Measurements from ENCODE around the gene WNK2. TPM values are rescaled to one million over a fixed set of nuclear protein-coding genes. Genes with fewer than 3 reads are reported as not detected.
"Not testable (repeated sequence)": the region's sequence is repeated elsewhere in the genome, so short reads cannot be mapped to it uniquely, and the experiment has no call there.

Gene WNK2
- total RNA-seq, 1 donor from 2014 or later, result 3.7 TPM

DNA sequence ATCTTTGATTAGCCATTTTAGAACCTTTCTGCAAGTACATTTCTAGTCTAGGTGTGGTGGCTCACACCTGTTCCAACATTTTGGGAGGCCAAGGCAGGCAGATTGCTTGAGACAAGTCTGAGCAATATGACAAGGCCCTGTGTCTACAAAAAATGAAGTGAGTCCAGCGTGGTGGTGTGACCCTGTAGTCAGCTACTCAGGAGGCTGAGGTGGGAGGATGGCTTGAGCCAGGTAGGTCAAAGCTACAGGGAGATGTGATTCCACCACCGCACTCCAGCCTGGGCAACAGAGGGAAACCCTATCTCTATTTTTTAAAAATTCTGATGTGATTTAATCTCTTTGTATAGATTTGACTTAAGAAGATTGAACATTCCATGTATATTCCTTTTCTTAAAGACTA lies 171.9 kb downstream of the WNK2 start:
- DNase-seq (ENCODE audit: low spot score) (no peak), ATAC-seq (no peak)

DNA sequence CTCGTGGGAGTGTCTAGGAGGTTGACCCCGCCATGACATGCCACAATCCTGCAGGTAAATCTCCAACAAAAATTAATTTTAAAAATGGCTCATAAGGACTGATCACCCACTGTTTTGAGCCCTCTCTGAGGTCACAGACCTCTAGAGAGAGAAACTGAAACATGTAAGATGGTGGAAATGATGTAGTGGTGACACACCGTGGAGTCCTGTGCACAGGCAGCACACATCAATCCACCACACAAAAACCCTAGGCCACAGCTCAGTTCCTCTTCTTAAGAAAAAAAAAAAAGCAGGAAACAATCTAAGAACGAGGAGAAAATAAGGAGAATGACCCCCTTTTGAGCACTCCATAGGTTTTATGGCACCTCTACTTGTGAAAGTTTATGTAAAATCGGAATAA lies 173.7 kb downstream of the WNK2 start:
- ATAC-seq (no peak), DNase-seq (ENCODE audit: low spot score) (no peak)

DNA sequence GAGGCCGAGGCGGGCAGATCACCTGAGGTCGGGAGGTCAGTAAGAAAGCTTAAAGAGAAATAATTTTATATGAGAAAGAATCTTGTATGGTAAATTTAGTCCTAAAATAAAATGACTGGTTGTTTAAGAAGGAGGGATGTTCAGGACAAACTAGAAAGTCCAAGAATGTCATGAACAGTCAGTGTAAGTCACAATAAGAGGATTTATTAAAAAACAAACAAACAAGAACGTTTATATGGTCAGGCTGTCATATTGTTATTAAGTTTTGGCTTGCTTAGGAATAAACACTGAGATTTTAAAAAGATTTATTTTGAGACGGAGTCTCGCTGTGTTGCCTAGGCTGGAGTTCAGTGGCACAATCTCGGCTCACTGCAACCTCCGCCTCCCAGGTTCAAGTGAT lies 176.0 kb downstream of the WNK2 start:
- not testable (repeated sequence) for DNase-seq (ENCODE audit: low spot score); ATAC-seq

DNA sequence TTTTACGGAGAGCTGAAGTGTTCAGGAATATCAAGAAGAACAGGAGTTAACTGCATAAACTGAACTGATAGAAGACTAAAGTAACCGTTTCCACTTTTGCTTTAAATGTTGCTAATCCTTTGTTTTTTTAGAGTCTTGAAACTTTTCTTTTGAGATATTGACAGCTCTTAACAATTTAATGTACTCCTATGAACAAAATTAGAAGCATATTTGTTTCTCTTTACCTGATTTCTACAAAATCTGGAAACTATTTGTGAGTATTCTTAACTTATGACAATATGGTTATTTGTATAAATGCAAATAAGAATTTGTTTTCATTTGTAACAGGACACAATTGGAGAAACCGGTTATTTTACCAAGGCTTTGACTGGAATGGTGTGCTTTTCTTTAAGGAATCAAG lies 178.1 kb downstream of the WNK2 start:
- DNase-seq (ENCODE audit: low spot score) (no peak), ATAC-seq (no peak)

DNA sequence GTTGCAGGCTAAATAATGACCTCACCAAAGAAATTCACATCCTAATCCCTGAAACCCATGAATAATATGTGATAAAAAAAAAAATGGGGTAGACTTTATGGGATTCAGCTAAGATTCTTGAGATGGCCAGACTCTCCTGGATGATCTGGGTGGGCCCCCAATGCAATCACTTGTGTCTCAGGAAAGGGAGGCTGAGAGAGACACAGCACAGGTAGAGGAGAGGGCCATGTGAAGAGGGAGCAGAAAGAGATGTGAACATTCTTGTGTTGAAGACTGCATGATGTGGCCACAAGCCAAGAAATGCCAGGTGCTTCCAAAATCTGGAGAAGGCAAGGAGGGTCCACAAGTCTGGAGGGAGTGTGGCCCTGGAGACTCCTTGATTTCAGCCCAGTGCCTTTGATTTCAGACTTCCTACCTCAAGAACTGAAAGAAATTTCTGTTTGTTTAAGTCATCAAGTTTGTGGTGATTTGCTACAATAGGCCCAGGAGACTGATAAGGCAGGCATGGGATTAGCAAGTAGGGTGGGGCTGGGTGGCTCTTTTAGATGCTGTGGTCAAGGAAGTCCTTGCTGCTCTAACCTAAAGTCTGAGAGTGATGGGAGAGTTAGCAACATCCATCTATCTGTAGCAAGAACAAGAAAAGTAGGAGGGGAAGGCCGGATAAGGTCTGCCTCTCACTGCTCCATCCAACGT lies 180.9 kb downstream of the WNK2 start:
- no peak for DNase-seq (ENCODE audit: low spot score)

DNA sequence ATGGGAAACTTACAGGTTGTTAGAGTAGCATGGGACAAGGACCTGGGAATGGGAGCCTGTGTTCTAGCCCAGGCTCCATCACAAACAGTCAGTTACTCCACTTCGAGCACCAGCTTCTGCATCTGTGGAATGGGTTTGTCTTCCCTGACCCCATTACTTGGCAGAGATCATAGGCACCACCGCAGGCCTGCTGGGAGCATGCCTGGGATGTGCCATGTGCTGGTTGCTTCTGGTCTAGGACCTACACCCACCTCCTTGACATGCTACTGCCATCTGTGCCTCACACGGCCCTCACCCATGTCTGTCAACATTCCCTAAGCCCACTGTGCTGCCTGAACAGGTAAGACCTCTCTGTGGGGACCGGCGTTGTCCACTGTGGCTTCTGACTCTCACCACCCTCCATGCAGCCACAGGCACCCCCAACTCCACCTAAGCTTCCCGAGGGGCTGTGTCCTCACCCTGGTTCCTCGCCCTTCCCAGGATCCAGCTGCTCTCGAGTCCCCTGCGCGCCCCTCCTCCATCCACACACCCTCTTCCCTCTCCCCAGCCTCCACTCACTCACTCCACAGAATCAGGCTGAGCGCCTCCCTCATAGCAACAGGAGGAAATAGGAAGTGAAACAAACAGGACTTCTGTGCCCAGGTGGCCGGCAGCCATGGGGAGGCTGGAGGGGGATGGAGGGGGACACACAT lies 181.6 kb downstream of the WNK2 start:
- ATAC-seq, result no peak
- DNase-seq (ENCODE audit: low spot score), result no peak

More for the DNA sequence above, 180.9 kb downstream of the WNK2 start:
- ATAC-seq, result no peak

DNA sequence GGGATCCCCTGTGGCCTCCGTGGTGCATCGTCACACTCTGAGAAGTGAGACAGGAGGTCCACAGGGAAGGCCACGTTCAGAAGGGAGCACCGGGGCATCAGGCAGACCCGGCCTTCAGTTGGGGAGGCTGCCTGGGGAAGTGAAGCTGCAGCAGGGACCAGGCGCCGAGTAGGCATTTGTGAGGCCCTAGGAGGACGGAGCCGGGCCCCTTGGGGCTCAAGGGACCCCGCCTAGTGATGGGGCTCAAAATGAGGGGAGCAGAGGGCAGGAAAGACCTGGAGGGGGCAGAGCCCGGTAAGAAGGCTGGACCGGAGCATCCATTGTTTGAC lies 182.1 kb downstream of the WNK2 start:
- DNase-seq (ENCODE audit: low spot score), result no peak

DNA sequence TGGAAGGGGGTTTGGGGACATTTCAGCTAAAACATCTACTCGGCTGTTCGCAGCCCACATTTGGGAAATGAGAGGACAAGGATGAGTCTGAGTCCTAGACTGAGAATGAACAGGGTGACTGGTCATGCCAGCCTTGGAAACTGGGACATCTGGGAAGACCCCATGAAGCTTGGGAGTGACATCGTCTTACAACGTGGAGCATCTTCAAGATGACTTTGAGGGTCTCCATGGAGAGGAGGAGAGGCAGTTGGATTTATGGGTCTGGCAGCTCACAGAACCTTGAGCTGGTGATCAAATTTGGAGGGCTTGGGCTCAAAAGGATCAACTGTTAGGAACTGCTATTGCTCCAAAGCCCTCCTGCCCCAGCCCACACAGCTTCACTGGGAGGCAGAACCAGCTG lies 182.5 kb downstream of the WNK2 start:
- not testable (repeated sequence) for ATAC-seq; DNase-seq (ENCODE audit: low spot score)

More for the DNA sequence above, 182.1 kb downstream of the WNK2 start:
- ATAC-seq, result no peak

DNA sequence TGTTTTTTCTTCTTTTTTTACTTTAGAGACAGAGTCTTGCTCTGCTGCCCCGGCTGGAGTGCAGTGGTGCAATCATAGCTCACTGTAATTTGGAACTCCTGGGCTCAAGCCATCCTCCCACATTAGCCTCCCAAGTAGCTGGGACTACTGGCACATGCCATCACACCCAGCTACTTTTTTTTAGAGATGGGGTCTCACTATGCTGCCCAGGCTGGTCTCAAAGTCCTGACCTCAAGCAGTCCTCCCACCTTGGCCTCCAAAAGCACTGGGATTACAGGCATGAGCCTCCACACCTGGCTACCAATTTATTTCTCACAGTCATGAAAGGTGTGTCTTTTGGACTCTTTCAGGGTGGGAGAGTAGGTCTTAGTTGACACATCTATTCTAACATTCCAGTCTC lies 184.5 kb downstream of the WNK2 start:
- no peak for DNase-seq (ENCODE audit: low spot score)

DNA sequence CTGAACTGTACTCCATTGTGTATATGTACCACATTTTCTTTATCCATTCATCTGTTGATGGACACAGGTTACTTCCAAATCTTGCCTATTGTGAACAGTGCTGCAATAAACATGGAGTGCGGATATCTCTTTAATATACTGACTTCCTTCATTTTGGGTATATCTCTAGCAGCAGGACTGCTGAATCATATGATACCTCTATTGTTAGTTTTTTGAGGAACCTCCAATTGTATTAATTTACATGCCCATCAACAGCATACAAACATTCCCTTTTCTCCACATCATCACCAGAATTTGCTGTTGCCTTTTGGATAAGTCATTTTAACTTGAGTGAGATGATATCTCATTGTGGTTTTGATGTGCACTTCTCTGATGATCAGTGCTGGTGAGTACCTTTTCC lies 185.7 kb downstream of the WNK2 start:
- DNase-seq (ENCODE audit: low spot score) (no peak), ATAC-seq (no peak)

More for the DNA sequence above, 184.5 kb downstream of the WNK2 start:
- no peak for ATAC-seq

Other genes starting within 250 kb of the WNK2 start
- 2.3 TPM for gene FGD3, start 236.6 kb upstream of the WNK2 start, total RNA-seq
- gene SUSD3, start 125.4 kb upstream of the WNK2 start, total RNA-seq, result 49.7 TPM
- gene CARD19, start 87.9 kb upstream of the WNK2 start, total RNA-seq, result 8.5 TPM
- gene NINJ1, start 49.9 kb upstream of the WNK2 start, total RNA-seq, result 53.3 TPM